Panc1 (cell line): ENCODE measurements around the gene CNTLN.

ENCODE experiments used
- POLR2AphosphoS5 ChIP-seq: IDR thresholded peaks from 2 replicates; pipeline ENCODE4 v1.6.1; 2012; ENCODE audit warnings: mild to moderate bottlenecking, low read depth, low read length, moderate library complexity
- SIN3A ChIP-seq: IDR thresholded peaks from 2 replicates; pipeline ENCODE4 v1.6.1; 2012; ENCODE audit warnings: low read depth, mild to moderate bottlenecking, low read length, moderate library complexity, borderline replicate concordance; ENCODE audit not compliant: insufficient read depth
- TCF7L2 ChIP-seq: IDR thresholded peaks from 2 replicates; pipeline ENCODE4 v1.6.1; 2011; ENCODE audit warnings: mild to moderate bottlenecking, low read depth, low read length, inconsistent platforms
- TF ChIP-seq, protein P1 (sequence below): fragments of 450-650 bp; IDR thresholded peaks from 2 replicates; pipeline ENCODE4 v1.5.1; 2017; ENCODE audit warnings: mild to moderate bottlenecking
- TF ChIP-seq, protein P2 (sequence below), 2 experiments: IDR thresholded peaks; 2 replicates each; pipeline ENCODE4 v1.6.1; 2011 to 2012; ENCODE audit warnings: low read depth in 2 of 2, control low read depth in 1 of 2, low read length in 1 of 2, mild to moderate bottlenecking in 1 of 2, moderate library complexity in 1 of 2; ENCODE audit not compliant: insufficient read depth in 1 of 2

DNA sequence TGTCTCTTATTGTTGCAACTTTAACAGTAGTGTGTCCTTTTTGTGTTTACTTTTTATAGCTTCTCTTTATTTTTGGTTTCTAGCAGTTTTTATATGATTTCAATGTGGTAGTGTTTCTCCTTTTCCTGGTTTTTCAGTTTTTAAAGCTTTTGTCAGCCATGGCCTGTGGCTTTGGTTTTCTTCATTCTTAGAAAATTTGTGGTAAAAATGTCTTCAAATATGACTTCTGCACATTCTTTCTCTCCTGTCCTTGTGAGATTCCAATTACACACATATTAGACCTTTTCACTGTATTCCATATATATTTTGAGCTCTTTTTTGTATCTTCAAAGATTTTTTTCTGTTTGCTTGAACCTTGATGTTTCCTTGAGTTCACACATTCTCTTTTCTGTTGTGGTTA, 180.5 kb downstream of the CNTLN start:
- TF ChIP-seq, protein P1, sequence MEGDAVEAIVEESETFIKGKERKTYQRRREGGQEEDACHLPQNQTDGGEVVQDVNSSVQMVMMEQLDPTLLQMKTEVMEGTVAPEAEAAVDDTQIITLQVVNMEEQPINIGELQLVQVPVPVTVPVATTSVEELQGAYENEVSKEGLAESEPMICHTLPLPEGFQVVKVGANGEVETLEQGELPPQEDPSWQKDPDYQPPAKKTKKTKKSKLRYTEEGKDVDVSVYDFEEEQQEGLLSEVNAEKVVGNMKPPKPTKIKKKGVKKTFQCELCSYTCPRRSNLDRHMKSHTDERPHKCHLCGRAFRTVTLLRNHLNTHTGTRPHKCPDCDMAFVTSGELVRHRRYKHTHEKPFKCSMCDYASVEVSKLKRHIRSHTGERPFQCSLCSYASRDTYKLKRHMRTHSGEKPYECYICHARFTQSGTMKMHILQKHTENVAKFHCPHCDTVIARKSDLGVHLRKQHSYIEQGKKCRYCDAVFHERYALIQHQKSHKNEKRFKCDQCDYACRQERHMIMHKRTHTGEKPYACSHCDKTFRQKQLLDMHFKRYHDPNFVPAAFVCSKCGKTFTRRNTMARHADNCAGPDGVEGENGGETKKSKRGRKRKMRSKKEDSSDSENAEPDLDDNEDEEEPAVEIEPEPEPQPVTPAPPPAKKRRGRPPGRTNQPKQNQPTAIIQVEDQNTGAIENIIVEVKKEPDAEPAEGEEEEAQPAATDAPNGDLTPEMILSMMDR = no peak
- TF ChIP-seq SIN3A (no peak), TCF7L2 (no peak), POLR2AphosphoS5 (no peak)
- TF ChIP-seq, protein P2, sequence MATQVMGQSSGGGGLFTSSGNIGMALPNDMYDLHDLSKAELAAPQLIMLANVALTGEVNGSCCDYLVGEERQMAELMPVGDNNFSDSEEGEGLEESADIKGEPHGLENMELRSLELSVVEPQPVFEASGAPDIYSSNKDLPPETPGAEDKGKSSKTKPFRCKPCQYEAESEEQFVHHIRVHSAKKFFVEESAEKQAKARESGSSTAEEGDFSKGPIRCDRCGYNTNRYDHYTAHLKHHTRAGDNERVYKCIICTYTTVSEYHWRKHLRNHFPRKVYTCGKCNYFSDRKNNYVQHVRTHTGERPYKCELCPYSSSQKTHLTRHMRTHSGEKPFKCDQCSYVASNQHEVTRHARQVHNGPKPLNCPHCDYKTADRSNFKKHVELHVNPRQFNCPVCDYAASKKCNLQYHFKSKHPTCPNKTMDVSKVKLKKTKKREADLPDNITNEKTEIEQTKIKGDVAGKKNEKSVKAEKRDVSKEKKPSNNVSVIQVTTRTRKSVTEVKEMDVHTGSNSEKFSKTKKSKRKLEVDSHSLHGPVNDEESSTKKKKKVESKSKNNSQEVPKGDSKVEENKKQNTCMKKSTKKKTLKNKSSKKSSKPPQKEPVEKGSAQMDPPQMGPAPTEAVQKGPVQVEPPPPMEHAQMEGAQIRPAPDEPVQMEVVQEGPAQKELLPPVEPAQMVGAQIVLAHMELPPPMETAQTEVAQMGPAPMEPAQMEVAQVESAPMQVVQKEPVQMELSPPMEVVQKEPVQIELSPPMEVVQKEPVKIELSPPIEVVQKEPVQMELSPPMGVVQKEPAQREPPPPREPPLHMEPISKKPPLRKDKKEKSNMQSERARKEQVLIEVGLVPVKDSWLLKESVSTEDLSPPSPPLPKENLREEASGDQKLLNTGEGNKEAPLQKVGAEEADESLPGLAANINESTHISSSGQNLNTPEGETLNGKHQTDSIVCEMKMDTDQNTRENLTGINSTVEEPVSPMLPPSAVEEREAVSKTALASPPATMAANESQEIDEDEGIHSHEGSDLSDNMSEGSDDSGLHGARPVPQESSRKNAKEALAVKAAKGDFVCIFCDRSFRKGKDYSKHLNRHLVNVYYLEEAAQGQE (IDR thresholded peaks at IDR 0.05; ENCODE audit: insufficient read depth in 1 of 2, low read depth in 2 of 2, low read length in 1 of 2) = no peak
